Central memory CD4-positive, alpha-beta T cell (primary cell): Measurements from ENCODE around the gene BTN3A1.

Experiments
- DNase-seq: peaks from one replicate; pipeline ENCODE4 v3.0.0; 2022

Gene BTN3A1

DNA sequence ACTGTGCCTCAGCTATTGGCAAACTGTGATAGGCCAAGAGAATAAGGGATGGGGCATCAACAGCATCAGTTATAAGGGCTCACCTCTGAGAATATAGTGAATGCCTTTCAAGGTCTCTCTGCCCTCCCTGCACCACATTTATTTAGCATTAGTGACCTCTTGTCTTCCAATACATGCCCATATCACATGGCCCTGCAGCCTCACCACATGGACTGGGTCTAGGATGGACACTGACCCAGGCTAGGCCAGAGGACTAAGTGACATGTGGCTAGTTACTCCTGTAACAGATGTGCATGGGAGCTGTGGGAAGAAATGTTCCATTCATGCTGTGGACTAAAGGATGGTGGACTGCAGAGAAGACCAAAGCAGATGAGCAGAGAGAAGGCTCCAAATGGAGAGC lies 22.3 kb upstream of the BTN3A1 start:
- no peak for DNase-seq

DNA sequence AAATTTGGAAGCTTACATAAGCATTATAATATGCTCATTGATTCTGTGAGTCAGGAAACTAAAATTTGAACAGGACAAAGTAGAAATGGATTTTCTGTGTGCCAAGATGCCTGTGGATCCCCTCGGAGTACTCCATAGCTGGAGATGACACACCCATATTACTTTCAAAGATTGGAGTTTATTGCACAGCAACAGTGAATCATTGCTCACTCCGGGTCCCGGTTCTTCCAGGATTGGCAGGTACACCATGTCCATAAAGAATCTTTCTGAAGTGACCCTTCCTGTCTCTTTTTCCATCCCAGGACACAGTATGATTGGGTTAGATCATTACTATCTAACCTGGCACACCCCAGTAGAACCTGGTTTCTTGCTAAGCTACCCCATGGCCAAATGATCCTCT lies 21.8 kb upstream of the BTN3A1 start:
- DNase-seq = no peak

DNA sequence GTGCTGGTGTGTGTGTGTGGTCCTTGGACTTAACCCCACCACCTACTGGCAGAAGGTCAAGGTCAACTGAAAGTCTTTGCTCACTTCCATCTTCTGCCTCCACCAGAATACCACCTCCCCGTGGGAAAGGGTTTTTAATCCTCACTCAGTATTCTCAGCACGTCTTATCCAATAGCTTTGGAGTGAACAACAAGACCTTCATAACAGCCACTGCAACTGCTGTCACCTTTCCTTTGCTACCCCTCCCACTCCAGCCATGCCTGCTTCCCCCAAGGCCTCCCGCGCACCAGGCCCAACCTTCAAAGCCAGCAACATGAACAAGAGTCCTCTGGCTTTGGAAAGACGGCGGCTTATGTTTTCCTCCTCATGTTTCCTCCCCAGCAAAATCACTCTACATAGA lies 20.0 kb upstream of the BTN3A1 start:
- DNase-seq = no peak

DNA sequence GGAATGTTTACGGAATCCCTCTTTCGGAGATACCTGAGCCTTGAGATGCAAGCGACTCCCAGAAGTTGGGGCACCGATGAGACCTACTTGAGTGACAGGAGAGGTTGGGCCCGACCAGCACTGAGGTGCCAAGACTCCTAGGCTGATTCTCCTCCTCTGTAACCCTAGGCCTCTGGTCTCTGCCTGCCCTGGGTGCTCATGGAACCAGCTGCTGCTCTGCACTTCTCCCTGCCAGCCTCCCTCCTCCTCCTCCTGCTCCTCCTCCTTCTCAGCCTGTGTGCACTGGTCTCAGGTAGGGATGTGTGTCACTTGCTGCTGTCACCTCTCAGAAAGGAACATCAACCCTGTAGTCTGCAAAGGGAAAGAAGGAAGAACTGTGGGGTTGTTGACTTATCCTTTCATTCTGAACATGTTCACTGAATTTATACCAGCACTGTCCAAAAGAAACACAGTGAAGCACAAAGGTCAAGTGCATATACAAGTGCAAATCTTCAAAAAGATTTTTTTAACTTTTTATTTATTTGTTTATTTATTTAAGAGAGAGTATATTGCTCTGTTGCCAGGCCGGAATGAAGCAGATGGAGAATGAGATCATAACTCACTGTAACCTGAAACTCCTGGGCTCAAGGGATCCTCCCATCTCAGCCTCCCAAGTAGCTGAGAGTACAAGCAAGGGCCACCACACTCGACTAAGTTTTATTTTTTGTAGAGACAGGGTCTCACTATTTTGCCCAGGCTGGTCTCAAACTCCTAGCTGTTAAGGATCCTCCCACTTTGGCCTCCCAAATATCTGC lies 18.3 kb upstream of the BTN3A1 start:
- no peak for DNase-seq

DNA sequence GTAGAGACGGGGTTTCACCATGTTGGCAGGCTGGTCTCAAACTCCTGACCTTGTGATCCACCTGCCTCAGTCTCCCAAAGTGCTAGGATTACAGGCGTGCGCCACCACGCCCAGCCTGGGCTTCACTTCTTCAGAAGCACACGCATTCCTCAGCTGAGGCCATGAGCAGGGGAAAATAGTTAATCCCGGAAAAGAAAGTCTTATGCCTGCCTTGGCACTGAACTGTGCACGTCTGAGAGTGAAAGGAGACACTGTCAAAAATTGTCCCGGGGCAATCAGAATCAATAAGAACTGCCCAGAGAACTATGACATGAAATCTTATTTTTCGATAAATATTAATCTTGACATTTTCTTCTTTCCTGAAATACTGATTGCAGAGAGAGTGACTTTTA lies 16.3 kb upstream of the BTN3A1 start:
- DNase-seq = no peak

DNA sequence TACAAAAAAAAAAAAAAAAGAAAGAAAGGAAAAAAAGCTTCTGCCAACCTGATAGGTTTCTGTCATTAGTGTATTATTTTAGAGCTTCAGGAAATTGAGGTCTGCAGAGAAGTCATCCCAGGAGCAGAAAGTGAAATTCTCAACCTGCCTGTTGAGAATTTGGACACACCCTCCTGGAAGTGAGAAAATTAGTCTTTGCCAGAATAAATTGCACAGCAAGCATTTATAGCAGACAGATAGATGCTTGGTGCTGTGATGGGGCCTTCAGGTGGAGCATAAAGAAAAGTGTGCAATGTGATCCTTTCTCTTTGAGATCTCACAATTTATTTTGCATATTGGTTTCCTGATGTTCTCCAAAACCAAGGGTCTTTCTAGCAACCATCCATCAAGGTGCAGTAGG lies 14.5 kb upstream of the BTN3A1 start:
- no peak for DNase-seq

DNA sequence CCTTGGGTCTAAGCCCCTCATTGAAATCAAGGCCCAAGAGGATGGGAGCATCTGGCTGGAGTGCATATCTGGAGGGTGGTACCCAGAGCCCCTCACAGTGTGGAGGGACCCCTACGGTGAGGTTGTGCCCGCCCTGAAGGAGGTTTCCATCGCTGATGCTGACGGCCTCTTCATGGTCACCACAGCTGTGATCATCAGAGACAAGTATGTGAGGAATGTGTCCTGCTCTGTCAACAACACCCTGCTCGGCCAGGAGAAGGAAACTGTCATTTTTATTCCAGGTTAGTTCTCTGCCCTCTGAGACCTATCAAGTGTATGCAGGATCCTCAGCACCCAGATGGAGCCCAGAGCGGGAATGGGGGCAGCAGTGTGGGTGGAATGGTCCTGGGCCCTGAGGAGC lies 14.1 kb upstream of the BTN3A1 start:
- no peak for DNase-seq

DNA sequence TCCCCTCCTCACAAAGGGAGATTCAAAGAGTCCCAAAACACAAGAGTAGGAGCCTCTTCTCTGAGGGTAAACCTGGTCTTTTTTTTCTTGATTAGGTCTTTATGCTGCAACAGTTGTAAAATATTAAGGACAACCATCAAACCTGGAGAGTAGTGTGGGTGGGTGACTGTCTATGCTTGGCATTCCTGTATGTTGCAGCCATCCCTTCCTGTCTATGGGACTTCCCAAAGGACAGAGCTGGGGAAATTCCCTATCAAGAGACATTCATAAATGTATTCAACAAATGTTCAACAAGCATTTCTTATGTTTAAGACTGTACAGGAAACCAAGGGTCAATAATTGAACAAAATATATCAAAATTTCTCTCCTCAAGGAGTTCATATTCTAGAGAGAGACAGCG lies 13.6 kb upstream of the BTN3A1 start:
- DNase-seq = no peak

DNA sequence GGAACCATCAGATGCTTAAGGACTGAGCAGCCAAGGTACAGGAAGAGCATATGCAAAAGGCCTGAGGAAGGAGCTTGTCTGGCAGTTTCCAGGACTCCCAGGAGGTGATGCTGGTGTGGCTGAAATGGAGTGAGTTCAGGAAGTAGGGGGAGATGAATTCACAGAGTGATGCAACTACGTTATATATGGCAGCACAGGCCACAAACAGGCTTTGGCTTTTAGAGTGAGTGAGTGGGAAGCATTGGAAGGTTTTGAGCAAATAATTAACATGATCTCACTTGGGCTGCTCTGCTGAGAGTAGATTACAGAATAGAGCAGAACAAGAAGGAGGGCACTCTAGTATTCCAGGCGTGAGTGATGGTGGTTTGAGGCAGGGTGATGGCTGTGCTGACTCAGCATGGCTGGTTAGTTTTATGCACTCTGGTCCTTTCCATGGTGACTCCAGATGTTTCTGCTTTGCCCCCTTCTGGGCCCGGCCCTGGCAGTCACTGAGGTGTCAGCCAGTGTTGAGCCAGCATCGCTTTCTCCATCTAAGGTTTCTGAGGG lies 12.7 kb upstream of the BTN3A1 start:
- no peak for DNase-seq

DNA sequence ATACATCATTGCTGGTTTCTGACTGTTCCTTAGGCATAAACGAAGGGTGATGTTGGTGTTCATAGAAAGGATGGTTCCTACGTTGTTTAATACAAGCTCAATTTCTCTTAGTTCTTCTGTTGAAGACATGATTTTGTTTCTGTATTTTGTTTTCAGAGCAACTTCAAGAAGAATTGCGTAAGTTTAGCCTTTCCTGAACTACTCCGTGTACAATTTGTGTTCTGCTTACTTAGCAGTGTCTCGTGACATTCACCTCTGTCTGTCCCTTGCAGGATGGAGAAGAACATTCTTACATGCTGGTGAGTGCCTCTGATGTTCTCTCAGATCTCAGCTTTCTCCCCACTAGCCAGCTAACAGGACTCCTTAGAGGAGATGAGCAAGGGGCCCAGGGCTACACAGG lies 11.5 kb upstream of the BTN3A1 start:
- no peak for DNase-seq

DNA sequence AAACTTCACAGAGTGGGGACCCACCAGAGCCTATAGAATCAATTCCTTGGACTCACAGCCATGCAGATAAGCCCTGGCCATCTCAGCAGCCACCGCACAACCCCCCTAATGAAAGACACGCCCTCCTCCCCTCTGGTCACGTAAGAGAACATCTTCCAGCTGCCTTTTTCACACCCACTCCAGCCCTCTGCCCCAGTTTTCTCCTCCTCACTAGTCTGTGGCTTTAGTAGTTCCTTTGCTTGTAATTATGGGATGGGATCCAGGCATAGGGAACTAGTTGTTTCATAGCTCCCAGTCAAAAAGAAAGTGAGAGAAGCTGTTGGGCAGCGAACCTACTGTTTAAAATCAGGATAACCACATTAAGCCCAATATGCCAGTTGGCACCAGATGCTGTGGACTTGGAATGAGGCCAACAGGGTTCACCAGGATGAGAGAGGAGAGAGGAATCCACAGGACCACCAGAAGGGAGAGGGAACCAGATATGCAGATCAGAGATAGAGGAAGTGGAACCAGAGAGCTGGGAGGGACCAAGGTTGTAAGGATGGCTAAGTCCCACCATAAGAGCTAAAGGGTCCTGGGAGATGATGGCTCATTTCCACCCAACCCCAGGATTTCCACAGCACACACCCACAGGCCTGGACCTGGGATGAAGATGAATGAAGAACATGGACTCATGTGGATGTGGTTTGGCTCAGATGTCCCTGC lies 9.0 kb upstream of the BTN3A1 start:
- DNase-seq = no peak

DNA sequence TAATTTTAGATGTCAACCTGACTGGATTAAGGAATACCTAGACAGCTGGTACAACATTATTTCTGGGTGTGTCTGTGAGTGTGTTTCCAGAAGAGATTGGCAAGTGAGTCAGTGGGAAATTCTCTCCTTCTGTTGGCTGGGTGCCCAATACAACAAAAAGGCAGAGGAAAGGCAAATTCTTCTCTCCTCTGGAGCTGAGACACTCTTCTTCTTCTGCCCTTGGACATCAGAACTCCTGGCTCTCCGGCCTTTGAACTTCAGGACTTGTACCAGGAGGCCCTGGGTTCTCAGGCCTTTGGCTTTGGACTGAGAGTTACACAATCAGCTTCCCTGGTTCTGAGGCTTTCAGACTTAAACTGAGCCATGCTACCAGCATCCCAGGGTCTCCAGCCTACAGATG lies 7.8 kb upstream of the BTN3A1 start:
- DNase-seq = no peak

DNA sequence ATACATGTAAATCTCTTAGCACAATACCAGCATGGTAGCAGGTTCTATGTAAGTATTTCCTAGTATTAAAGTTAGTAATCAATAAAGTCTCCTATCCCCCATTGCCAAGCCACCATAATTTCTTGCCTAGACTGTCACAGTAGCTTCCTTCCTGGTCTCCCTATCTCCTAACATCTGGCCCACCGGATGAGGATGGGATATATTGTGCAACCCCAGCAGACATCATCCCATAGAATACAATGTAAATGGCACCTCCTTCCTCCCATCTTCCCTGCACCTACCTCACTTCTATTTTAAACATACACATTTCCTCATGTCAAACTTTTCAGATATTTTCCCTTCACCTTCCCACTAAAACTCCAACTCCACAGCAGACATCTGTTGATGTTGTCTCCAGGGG lies 3.5 kb upstream of the BTN3A1 start:
- DNase-seq = no peak

DNA sequence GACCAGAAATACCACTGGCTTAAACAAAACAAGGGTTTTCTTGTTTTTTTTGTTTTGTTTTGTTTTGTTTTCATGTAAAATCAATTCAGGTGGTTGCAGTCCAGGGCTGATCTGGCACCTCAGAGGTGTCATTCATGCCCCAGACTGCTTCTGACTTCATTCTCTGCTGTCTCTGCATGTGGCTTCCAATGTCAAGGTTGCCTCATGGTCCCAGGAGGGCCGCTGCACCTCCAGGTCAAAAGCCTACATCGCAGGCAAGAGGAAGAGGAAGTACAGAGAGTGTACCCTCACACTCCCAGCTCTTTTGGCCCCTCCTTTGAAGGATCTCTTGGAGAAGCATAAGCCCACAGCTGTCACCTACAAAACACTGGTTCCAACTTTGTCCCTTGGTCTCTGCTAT lies 1.4 kb upstream of the BTN3A1 start:
- no peak for DNase-seq

DNA sequence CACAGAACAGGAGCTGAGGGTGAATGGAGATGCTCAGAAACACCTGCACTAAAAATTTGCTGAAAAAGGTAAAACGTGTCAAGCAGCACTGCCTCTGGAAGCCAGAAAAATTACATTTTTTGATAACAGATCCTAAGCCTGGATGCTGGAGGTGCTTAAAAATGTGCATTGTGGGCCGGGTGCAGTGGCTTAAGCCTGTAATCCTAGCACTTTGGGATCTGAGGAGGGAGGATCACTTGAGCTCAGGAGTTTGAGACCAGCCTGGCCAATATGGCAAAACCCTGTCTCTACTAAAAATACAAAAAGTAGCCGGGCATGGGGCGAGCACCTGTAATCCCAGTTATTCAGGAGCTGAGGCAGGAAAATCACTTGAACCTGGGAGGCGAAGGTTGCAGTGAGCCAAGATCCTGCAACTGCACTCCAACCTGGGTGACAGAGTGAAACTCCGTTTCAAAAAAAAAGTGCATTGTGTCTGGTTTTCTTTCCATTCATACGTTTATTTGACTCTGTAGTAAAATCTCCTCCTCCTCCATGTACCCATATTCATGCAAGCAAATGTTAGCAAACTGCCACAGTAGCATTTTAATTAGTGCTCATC lies 587 bp upstream of the BTN3A1 start:
- DNase-seq = no peak

DNA sequence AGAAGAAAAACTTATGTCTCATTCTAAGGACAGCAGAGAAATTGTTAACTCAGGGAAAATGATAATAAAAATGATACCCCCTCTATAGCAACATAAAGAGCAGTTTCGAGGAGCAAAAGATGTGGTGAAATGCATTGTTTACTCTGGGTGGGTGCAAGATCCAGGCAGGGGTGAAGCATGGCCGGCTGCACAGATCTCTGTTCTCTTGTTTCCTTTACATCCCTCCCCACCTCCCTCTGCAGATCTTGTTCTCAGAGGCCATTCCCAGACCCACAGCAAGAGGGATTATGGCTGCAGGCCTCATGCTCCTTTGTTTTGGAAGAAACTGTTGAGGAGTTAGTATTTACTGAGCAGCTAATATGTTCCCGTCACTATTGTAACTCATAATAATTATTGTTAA lies 1.8 kb downstream of the BTN3A1 start:
- DNase-seq = no peak

DNA sequence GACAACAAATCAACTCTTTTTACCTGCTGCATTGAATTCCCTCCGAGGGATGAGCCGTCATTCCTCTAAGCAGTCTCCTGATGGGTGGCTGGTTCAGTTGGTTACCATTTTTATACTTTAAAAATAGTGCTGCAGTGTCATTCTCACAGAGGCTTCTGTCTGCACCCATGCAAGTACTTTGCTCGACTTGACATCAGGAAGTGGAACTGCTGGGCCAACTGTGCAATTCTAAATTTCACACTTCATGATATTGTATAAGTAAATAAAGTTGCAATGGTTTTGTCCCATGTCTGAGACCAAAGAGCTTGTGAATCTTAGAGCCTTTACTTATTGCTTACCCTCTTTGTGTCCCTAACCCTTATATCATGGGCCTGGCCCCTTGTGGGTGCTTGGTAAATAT lies 2.5 kb downstream of the BTN3A1 start:
- no peak for DNase-seq

DNA sequence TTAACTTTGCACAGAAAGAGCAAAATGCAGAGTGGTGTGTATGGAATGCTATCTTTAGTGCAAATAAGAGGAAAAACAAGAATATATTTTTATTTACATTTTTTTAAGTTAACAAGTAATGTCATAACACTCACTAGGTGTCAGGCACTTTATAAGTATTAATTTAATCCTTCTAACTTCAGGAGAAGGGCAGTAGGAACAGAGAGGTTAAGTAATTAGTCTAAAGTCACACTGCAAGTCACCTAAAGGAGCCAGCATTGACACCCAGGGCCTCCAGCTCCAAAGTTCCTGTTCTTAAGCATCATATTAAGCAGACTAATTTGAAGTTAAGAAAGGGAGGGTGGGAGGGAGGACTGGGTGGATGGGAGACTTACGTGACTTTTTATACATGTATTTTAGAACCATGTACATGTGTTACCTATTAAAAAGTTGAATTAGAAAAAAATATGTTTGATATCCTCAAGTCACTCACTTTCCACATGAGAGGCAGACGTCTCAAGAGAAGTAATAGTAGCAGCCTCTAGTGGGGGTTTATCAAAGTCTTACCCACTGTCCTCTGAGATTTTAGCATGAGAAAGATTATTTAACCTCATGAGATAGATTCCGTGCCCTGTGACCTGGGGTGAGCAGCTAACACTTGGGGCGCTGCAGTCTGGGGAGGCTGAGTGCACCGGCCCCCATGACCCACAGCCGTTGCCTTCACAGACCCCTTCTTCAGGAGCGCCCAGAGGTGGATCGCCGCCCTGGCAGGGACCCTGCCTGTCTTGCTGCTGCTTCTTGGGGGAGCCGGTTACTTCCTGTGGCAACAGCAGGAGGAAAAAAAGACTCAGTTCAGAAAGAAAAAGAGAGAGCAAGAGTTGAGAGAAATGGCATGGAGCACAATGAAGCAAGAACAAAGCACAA lies 7.0 kb downstream of the BTN3A1 start:
- DNase-seq = no peak

DNA sequence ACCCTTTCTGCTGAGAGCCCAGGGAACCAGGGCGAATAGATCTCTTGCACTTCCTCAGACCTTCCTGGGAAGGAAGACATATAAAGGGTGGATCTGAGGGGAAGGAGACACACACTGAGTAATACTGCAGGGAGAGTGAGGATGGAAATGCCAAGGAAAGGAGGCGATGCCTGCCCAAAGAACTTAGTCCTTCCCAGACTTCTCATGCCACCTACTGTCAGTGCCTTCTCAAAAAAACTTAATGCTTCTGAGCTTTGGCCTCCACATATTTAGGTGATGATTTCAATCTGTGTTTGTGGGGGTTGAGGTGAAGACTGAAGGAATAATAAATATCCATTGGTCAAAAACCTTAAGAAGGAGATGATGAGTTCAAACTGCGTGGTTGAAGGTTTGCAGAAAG lies 9.7 kb downstream of the BTN3A1 start:
- no peak for DNase-seq

DNA sequence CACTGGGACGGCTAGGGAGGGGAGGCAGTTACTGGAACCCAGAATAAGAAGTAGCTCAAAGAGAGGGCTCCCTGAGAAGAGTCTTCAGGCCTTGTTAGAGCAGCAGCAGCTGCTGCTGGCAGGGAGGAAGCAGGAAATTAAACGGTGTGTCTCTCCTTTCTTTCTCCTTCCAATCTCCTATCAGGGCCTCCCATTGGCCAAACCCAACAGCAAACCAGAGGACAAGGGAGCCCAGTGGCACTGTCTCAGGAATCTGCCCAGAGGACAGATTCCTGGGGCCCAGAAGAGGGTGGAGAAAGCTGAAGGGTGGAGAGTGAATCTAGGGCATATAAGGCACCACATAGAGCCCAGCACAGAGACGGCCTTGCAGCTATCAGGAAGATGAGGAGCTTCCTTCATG lies 10.2 kb downstream of the BTN3A1 start:
- DNase-seq = no peak

DNA sequence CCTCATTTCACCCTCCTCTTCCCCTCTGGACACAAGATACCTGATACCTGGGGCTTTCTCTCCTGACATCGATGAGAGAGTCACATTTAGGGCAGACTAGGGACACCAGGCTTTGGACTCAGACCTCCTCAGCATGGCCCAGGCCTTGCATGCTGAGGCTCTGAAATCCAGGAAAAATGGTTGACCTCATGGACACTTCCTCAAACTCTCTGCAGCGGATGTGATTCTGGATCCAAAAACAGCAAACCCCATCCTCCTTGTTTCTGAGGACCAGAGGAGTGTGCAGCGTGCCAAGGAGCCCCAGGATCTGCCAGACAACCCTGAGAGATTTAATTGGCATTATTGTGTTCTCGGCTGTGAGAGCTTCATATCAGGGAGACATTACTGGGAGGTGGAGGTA lies 10.9 kb downstream of the BTN3A1 start:
- no peak for DNase-seq

DNA sequence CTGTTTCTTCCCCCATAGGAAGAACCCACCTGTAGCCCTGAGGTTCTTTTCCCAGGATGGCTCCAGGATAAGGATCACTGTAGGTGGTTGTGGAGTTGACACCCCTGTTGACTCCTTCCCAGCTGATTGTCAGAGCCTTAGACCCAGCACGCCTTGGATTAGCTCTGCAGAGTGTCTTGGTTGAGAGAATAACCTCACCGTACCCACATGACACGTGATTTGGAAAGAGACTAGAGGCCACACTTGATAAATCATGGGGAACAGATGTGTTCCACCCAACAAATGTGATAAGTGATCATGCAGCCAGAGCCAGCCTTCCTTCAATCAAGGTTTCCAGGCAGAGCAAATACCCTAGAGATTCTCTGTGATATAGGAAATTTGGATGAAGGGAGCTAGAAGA lies 12.2 kb downstream of the BTN3A1 start:
- DNase-seq = no peak

DNA sequence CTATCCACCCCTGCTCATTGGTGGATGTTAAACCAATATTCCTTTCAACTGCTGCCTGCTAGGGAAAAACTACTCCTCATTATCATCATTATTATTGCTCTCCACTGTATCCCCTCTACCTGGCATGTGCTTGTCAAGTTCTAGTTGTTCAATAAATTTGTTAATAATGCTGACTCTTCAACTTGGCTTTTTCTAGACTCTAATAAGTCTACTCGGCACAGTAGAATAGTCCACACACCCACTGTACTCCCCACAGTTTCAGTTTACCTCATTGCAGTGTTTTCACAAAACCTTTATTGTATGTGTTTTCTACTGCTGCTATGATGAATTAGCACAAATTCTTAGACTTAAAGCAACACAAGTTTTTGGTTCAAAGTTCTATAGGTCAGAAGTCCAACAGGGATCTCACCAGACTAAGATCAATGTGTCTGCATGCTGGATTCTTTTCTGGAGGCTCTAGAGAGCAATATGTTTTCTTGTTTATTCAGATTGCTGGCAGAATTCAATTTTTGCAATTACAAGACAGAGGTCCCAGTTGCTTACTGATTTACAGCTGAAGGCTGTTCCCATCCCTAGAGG lies 13.1 kb downstream of the BTN3A1 start:
- DNase-seq = no peak
